Measurements from ENCODE around the gene PLA2G1B.

Gene PLA2G1B

DNA sequence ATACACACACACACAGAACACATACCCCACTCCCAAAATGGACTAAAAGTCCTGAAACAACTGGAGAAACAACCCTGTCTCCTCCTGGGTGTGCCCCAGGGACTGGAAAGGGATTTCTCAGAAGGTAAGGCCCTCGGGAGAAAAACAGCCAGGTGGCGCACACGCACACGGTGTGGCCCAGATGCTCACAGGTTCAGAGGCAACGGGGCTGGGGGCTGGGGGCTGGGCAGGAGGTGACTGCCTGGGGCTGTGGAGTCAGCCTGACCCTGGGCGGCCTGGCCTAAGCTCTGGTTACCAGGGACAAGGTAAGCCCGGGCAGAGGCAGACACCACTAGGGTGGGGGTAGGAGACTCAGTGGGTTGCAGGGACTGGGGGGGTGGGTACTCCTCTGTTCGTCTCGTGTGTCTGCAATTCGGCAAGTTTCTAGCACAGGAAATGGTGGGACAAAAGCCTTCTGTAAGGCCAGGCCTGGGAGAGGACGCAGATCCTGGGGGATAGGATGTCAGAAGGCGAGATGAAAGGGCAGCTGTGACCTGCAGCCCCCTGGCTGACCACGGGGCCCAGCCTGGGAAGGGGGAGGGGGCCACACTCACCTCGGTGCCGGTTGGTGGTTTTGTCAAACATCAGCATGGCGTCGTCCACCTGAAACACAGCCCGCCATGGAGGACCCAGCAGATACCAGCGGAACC, 31.0 kb upstream of the PLA2G1B start:
- no peak overlapping the region for H3K4me3 ChIP-seq (ENCODE audit: low read depth, low read length)
- DNase-seq (ENCODE audit: low read depth), result no peak
- TF ChIP-seq, protein P1, sequence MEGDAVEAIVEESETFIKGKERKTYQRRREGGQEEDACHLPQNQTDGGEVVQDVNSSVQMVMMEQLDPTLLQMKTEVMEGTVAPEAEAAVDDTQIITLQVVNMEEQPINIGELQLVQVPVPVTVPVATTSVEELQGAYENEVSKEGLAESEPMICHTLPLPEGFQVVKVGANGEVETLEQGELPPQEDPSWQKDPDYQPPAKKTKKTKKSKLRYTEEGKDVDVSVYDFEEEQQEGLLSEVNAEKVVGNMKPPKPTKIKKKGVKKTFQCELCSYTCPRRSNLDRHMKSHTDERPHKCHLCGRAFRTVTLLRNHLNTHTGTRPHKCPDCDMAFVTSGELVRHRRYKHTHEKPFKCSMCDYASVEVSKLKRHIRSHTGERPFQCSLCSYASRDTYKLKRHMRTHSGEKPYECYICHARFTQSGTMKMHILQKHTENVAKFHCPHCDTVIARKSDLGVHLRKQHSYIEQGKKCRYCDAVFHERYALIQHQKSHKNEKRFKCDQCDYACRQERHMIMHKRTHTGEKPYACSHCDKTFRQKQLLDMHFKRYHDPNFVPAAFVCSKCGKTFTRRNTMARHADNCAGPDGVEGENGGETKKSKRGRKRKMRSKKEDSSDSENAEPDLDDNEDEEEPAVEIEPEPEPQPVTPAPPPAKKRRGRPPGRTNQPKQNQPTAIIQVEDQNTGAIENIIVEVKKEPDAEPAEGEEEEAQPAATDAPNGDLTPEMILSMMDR (IDR thresholded peaks at IDR 0.05; ENCODE audit: low read depth, low read length, missing control alignments), result no peak

- H3K4me3 ChIP-seq (ENCODE audit: low read depth, low read length), result no peak overlapping the region
- TF ChIP-seq, protein P1 (IDR thresholded peaks at IDR 0.05; ENCODE audit: low read depth, low read length, missing control alignments), result no peak
Observed at GRCh38 chr12:120357104-120357503, 29.5 kb upstream of the PLA2G1B start.

DNA sequence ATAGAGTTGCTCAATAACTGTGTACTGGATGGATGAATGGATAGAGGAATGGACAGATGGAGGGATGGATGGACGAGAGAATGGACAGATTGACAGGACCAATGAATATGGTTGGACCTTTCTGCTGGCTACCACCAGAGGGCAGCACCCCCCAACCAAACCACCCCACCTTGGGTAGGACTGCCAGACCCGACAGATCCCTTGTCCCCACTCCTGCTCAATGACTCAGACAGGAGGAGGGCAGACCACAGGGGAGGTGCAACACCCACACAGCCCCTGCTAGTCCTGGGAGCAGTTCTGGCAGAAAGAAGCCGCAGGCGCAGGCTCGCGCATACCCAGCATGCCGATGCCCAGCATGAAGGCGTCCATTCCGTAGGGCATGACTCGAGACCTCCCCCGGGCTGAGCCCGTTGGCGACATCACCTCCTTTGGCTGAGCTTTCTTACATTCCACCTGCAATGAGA, 29.0 kb upstream of the PLA2G1B start:
- TF ChIP-seq, protein P1 (IDR thresholded peaks at IDR 0.05; ENCODE audit: low read depth, low read length, missing control alignments), result peak; percentile 96
- no peak overlapping the region for H3K4me3 ChIP-seq (ENCODE audit: low read depth, low read length)
- peak; percentile 25 for DNase-seq (ENCODE audit: low read depth)

More at GRCh38 chr12:120357104-120357503, 29.5 kb upstream of the PLA2G1B start:
- DNase-seq (ENCODE audit: low read depth), result no peak

DNA sequence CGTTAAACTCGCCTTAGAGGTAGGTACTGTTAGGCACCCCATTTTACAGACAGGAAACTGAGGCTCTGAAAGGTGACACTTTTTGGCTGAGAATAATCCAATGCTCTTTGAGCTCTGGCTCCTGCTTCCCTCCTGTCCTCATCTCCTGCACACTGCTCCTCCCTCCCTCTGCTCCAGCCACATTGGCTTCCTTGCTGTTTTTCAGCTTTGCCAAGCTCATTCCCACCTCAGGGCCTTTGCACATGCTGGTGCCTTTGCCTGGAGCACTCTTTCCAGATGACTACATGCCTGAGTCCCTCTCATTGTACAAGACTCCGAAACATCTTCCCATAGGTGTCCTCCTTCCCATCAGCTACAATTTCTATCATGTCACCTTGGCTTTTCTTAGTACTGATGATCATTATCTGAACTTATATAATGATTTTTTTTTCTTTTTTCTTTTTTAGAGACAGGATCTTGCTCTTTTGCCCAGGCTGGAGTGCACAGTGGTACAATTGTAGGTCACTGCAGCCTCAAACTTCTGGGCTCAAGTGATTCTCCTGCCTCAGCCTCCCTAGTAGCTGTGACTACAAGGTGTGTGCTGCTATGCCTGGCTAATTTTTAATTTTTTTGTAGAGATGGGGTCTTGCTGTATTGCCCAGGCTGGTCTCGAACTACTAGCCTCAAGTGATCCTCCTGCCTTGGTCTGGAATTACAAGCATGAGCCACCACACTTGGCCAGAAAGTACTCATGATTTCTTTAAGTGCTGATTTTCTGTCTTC, 26.2 kb upstream of the PLA2G1B start:
- no peak overlapping the region for H3K4me3 ChIP-seq (ENCODE audit: low read depth, low read length)
- TF ChIP-seq, protein P1 (IDR thresholded peaks at IDR 0.05; ENCODE audit: low read depth, low read length, missing control alignments), result no peak
- DNase-seq (ENCODE audit: low read depth), result no peak

GRCh38 chr12:120353136-120353535, 25.6 kb upstream of the PLA2G1B start:
- TF ChIP-seq, protein P1 (IDR thresholded peaks at IDR 0.05; ENCODE audit: low read depth, low read length, missing control alignments), result no peak
- H3K4me3 ChIP-seq (ENCODE audit: low read depth, low read length), result no peak overlapping the region
- DNase-seq (ENCODE audit: low read depth), result no peak

DNA sequence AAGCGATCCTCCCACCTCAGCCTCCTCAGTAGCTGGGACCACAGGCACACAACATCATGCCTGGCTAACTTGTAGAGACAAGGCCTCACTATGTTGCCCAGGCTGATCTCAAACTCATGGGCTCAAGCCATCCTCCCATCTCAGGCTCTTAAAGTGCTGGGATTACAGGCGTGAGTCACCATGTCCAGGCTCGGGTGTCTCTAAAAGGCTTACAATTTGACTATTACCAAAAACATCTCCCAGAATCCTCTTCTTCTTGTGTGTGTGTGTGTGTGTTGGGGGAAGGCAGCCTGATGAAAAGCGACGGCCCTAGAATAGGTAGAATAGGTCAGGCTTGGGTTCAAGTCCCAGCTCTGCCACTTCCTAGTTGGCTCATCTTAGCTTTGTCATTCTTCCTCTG, 24.5 kb upstream of the PLA2G1B start:
- no peak for DNase-seq (ENCODE audit: low read depth)
- no peak overlapping the region for H3K4me3 ChIP-seq (ENCODE audit: low read depth, low read length)
- TF ChIP-seq, protein P1 (IDR thresholded peaks at IDR 0.05; ENCODE audit: low read depth, low read length, missing control alignments), result no peak
